C4-2B (cell line): ENCODE measurements around the gene SLN.

Source experiments
- CTCF ChIP-seq: fragments of 450-650 bp; conservative IDR thresholded peaks from 2 replicates; pipeline ENCODE4 v1.5.1; 2017; ENCODE audit warnings: mild to moderate bottlenecking
- ZFX ChIP-seq: fragments of 450-650 bp; IDR thresholded peaks from 2 replicates; pipeline ENCODE4 v1.6.1; 2017

GRCh38 chr11:107719073-107719472 is 7.2 kb upstream of the SLN start:
- TF ChIP-seq ZFX (no peak), CTCF (no peak)
